Measurements from ENCODE around the gene EDN2.

The EDN2 gene

GRCh38 chr1:41497461-41498030, 13.1 kb upstream of the EDN2 start:
- DNase-seq = no peak

DNA sequence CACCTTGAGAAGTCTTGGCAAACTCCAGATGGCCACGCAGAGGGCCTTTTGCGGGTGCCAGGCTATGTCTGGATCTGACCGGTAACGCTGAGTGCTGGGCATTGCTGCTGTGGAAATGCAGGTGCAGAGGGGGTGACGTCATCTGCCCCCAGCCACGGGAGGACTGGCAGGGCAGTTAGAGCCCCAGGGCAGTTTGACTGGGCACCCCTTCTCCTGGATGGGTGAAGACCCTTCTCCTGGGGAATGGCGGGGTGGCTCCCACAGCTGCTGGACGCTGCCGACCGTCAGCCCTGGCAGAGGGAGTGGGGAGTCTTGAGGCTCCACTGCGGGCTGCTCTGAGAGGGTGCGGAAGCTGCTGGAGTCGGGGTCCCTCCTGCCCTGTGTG, 12.6 kb upstream of the EDN2 start:
- no peak for DNase-seq

- DNase-seq = peak in 2 of 5 experiments; percentile 40 to 49
Observed at GRCh38 chr1:41496080-41497055, 11.9 kb upstream of the EDN2 start.

GRCh38 chr1:41495210-41495948, 10.9 kb upstream of the EDN2 start:
- peak in 1 of 5 experiments; percentile 13 for DNase-seq

GRCh38 chr1:41494351-41495209, 10.1 kb upstream of the EDN2 start:
- DNase-seq = no peak

GRCh38 chr1:41493626-41494350, 9.3 kb upstream of the EDN2 start:
- no peak for DNase-seq

DNA sequence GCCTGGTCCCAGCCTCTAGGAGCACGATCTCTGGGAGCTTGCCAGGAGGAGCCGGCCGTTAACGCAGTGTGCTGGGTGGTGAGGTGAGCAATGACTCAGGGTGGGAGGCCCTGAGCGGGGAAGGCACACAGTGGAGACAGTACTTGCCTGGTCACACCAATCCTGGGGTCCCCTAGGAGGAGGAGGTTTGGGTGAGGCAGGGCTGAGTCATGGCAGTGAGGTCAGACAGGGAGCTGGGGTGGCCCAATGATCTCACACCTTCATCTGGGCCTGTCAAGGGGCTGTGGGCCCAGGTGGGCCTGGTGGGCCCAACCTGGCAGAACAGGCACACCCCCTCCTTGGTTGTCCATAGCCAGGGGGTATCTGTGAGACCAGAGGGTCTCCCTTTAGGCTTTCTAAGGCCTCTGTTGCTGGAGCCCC, 8.6 kb upstream of the EDN2 start:
- DNase-seq = no peak

DNA sequence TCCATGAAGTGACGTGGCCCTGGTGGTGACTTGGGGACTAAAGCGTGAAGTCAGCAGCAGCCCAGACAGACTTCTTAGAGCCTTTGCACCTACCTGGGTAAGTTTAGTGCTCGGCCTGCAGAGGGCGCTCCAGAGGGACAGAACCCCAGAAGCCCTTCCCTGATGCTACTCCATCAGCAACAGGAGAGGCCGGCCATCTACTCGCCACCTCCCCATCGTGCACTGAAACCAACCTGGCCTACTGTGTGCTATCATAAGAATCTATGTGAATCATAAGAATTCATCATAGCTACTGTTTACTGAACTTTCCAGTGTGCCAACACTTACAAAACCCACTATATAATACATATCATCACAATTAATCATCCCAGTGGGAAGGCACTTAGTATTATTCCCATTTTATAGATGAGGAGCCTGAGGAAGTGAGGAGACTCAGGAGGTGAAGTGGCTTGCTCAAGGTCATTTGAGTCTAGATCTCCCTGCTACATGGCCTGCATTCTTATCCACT, 7.9 kb upstream of the EDN2 start:
- peak in 2 of 5 experiments; percentile 28 to 56 for DNase-seq

DNA sequence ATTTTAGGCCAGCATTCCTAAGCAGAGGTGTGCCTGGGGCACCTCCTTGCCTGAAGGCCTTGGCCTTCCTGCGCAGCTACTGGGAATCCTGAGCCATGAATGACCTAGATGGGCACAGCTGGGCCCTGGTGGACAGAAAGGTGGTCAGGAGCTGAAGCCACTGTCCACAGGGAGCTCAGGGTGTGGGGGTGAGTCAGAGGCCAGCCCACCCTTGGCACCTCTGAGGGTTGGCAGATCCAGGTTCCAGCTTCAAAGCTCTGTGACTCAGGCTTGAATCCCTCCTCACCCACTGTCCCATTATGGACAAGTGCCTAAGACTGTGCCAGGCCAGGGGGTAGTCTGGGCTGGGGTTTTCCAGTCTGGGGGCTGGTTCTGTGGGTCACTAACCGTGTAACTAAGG, 6.4 kb upstream of the EDN2 start:
- DNase-seq = no peak

DNA sequence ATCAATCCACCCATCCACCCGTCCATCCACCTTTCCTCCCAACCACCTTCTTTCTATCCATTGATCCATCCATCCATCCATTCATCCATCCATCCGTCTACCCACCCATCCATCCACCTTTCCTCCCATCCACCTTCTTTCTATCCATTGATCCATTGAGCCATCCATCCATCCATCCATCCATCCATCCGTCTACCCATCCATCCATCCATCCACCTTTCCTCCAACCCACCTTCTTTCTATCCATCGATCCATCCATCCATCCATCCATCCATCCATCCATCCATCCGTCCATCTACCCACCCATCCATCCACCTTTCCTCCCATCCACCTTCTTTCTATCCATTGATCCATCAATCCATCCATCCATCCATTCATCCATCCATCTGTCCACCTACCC, 5.1 kb upstream of the EDN2 start:
- DNase-seq = no peak

- no peak for DNase-seq
Observed at GRCh38 chr1:41488040-41488951, 3.8 kb upstream of the EDN2 start.

DNA sequence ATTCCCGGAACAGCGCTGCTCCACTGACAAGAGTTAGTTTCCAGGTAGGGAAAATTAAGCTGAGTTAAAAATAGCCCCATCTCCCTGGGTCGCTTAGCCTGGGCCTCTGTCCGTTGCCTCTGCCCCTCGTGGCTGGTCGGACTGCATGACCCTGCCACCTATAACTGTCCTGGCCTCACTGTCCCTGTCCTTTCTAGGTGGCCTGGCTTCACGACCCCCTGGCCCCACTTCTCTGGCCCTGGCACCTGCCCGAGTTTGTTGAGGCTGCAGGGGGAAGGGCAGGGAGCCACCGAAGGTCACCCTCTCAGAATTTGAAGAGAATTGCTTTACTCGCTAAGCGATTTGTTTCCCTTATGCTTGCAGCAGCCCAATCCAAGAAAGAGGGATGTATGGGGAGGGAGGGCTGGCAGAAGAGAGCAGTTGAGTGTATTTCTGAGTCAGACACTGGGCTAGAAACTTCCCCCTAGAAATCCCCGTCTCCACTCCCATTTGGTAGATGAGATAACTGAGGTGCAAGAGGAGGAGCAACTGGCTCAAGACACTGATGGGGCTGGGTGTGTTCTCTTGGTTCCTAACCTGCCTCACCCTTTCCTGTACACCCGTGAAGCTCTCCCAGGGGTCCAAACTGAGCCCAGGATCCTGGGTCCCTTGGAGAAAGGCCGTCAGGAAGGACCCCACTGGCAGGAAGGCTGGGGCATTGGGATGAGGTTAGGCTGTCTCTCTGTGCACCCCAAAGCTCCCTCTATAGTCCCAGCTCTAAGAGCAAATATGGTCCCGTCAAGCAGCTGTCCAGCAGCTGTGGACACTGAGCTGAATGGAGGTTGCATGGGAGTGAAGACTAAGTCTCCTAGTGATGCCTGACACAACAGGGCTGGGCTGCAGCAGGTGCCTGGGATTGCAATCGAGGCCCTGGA, 2.9 kb upstream of the EDN2 start:
- peak in 1 of 5 experiments; percentile 34 for DNase-seq

DNA sequence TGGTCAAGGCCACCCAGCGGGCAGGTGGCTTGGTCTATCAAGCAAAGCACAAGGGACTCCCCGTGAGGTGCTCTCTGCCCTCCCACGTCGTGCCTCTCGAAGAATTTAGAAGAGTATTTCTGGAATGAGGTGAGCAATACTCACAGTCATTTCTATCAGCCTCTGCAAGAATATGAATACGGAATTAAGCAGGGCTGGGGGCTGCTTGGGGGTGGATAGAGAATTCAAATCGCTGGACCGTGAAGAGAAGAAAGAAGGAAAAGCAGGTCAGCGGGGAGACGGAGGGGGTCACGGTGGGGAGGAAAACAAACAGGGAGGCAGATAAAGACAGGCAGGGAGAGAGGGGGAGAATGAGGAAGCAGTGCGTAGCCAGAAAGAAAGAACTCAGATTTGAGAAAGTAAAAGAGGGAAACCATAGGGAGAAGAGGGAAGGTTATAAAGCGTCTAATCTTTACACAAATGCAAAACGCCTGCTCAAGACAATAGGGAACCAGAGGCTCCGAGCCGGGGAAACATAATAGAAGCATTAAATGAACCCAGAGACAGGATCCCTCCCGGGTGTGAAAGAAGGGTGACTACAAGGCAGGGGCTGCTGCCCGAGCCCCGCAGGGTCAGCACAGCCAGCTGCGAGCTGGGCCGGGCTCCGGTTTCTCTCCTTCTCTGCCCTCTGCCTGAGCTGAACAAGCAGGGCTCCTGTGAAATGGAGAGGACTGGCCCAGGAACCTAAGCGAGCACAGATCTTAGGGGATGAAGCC, 2.1 kb upstream of the EDN2 start:
- no peak for DNase-seq

- DNase-seq = no peak
Observed at GRCh38 chr1:41486053-41486370, 1.5 kb upstream of the EDN2 start.

GRCh38 chr1:41485605-41486004, 1.1 kb upstream of the EDN2 start:
- no peak for DNase-seq

DNA sequence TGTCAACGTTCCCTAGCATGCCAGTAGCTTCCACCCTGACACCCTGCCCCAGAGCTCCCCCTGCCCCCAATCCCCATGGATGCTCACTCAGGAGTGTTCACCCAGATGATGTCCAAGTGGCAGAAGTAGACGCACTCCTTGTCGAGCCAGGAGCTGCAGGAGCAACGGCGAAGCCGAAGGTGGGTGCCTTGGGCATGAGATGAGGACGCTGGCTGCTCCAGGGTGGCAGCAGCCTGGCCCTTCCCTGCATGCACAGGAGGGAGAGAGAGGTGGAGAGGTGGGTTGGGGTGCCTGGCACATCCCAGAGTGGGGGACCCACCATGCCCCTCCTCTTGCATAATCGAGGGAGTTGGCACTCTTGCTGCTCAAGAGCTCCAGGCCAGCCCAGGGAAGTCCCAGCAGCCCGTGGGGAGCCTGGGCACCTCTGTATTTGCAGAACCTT, 502 bp downstream of the EDN2 start:
- DNase-seq = no peak

DNA sequence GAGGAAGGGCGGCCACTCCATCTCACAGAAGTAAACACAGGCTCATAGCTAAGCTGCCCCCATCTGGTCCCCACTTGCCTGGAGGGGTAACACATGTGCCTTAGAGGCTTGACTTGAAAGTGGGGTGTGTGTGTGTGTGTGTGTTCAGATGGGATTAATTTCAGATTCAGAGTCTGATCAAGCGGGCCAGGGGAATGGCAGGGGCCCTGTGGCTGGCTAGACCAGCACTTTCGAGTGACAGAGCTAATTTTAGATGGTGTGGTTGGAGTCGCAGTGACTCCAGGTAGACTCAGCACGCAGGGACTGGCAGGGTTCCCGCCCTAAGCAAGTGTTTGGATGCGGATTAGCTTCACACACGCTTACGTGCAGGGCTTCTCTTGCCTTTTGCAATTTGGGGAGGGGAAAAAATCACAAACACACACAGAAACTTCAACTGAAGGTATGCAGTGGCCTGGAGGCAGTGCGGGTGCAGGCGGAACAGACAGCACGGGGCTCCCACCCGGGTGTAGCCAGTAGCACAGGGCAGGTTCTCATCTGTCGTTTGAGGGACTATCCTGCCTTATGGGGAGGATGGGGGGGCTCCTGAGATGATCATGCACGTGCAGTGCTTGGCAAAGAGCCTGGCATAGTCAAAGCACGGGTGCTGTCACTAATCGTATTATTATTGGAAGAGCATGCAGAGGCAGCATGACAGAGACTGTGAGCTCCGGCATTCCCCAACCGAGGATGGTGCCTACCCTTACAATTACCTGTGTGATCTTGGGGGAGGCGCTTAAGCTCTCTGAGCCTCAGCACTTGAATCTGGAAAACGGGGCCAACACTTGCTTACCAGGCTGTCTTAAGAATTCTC, 1.3 kb downstream of the EDN2 start:
- no peak for DNase-seq

All from T-helper 2 cell (primary cell).